GM12874 (cell line): ENCODE results near the gene RABGAP1L.

ENCODE experiments used
- TF ChIP-seq, protein P1 (sequence below): IDR thresholded peaks from 2 replicates; pipeline ENCODE4 v1.5.1; 2011; ENCODE audit warnings: low read depth, mild to moderate bottlenecking, control low read depth, low read length, moderate library complexity; ENCODE audit not compliant: insufficient read depth

Gene RABGAP1L

DNA sequence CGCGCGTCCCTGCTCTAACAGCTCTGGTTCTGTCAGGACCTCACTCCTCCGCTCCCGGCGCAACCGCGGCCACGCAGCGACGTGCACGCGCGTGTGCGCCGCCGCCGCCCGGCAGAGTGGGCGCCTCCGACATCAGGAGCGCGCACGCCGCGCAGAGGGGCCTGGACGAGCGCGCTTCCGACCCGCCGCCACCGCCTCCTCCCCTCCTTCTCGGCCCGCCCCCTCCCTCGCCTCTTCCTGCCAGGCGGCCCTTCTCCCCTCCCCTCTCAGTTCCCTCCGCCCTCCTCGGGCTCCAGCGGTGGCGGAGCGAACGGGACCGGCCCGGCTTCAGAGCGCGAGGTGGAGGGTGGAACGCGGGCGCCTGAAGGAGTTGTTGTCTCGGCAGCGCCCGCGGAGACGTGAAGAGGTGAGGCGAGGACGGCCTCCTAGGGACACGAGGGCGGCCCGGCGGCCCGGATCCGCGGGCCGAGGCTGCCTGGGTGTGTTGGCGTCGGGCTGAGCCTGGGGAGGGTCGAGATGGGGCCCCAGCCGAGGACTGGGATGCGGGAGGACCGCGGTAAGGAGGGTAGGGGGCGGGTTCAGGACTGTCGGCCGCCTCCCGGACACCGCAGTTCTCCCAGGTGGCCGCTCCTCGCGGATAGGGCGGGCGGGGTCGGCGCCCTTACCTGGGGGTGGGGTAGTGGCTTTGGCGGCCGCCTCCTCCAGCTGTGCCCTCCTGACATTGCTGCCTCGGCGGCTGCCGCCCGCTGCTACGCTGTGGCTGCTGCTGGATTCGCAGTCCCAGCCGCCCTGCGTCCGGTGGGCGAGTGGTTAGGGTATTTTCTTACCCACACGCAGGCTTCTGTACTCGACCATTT lies at the start of gene RABGAP1L:
Gene RABGAP1L (plus strand): TSS at position 269 of the 857 bp plus-strand sequence.
- TF ChIP-seq, protein P1, sequence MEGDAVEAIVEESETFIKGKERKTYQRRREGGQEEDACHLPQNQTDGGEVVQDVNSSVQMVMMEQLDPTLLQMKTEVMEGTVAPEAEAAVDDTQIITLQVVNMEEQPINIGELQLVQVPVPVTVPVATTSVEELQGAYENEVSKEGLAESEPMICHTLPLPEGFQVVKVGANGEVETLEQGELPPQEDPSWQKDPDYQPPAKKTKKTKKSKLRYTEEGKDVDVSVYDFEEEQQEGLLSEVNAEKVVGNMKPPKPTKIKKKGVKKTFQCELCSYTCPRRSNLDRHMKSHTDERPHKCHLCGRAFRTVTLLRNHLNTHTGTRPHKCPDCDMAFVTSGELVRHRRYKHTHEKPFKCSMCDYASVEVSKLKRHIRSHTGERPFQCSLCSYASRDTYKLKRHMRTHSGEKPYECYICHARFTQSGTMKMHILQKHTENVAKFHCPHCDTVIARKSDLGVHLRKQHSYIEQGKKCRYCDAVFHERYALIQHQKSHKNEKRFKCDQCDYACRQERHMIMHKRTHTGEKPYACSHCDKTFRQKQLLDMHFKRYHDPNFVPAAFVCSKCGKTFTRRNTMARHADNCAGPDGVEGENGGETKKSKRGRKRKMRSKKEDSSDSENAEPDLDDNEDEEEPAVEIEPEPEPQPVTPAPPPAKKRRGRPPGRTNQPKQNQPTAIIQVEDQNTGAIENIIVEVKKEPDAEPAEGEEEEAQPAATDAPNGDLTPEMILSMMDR: no peak

- TF ChIP-seq, protein P1: no peak
These were observed 49.3 kb upstream of the RABGAP1L start for GRCh38 chr1:174110053-174110452.

- TF ChIP-seq, protein P1: no peak
These were observed 46.7 kb upstream of the RABGAP1L start for GRCh38 chr1:174112489-174113162.

DNA sequence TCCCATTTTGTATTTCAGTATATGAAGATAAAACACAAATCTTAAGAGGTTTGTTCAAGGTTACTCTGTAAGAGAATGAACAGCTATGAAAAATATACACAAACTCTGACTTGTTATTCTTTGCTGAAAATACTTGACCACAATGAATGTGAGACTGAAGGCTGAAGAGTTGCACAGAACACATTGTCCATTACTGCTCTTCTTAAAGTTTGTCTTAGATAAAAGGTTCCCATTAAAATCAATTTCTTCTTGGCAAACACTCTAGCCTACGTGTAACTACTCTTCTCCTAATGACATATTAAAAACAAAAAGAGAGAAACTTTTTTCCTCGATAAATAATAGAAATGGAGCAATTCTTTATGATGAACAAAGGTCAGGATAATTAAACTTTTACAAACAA lies 45.2 kb upstream of the RABGAP1L start:
- TF ChIP-seq, protein P1: no peak

DNA sequence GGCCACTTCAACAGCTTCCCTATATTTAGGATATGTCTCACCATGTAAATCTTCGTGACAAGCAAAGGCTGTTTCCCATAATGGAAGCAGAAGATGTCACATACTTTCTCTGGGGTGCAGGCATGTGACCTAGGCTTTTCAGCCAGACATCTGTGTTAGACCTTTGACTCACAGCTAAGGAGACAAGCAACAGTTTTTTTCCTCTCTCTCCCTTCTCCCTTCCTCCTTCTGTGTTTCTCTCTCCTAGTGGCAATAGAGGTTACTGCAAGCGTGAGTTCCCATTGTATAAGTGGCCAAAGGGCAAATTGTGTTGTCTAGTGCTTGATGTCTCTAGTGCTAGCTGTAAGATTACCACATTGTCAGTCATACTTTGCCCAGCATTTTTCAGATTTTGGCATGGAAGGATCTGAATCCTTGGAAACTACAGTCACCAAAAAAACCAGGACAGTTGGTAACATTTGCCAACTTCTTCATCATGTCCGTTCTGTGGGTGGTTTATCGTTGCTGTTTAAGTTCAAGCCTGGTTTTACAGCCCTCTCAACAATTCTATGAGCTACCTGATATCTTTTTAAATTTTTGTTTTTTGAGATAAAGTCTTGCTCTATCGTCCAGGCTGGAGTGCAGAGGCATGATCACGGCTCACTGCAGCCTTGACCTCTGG lies 44.4 kb upstream of the RABGAP1L start:
- TF ChIP-seq, protein P1: peak; percentile 80

DNA sequence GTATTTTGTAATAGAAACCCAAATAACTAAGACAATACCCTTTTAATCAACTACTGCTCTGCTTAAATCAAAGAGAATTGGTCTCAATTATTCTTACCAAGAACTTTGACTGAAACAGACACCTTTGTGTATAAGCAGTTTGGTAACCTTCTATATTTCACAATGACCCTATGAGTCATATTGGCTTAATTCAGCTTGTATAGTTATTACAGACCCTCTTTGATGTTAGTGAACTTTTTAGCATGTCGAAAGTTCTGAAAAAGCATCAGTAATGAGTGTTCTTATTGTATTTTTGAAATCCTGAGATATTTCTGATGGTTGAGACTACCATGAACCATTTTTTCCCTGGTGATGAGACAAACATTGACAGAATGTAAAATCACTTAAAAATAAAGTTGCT lies 43.3 kb upstream of the RABGAP1L start:
- TF ChIP-seq, protein P1: no peak

- TF ChIP-seq, protein P1: no peak
These were observed 40.6 kb upstream of the RABGAP1L start for GRCh38 chr1:174118751-174119150.
